Erythroblast (primary cell): ENCODE measurements around the gene MCM9.

ENCODE experiments used
- DNase-seq, 2 experiments: peaks; one replicate each; lab custom pipeline; 2025; lab: John Stamatoyannopoulos, UW
- GATA1 ChIP-seq: IDR thresholded peaks from 2 replicates; pipeline ENCODE4 v1.6.1; 2011; ENCODE audit warnings: low read depth, mild to moderate bottlenecking, control low read depth, low read length, moderate library complexity
- POLR2A ChIP-seq: IDR thresholded peaks from 2 replicates; pipeline ENCODE4 v1.6.1; 2011; ENCODE audit warnings: mild to moderate bottlenecking, low read length

The MCM9 gene

DNA sequence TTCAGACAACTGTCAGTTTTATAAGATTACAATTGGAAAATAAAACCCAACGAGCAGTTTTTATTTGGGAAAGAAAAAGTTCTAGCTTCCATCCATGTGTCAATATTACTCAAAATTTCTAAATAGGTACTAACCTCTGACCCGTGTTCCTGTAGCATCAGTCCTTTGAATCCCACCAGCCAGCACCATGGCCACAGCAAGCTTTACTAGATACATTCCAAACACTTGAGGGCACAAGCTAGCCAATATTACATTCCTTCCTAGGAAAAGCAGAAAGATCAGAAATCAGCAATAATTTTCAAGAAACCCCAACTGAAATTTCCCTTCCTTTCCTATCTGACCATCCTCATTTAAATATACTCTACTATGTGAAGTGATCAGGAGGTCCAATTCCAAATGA lies 21.8 kb downstream of the MCM9 start:
- no peak for DNase-seq
- no peak for TF ChIP-seq GATA1
- no peak for TF ChIP-seq POLR2A

DNA sequence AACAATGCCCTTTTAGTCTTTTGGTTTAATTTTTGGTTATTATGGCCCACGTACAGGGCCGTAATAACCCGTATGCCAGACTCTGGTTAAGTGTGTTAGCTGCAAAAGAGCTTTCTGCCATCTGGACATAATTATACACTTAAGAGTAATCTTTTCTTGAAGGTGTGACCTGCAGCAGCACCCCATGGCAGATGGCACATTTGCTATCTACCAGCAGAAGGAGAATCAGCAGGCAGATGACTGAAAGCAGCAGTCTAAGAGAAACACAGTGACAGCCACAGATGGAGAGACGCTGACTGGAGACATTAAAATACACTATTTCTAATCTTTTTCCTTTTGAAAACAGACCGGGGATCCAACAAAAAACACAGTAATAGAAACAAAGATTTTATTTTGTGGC lies 22.3 kb downstream of the MCM9 start:
- DNase-seq, result peak in 1 of 2 experiments; percentile 10
- TF ChIP-seq GATA1, result no peak
- TF ChIP-seq POLR2A, result no peak

DNA sequence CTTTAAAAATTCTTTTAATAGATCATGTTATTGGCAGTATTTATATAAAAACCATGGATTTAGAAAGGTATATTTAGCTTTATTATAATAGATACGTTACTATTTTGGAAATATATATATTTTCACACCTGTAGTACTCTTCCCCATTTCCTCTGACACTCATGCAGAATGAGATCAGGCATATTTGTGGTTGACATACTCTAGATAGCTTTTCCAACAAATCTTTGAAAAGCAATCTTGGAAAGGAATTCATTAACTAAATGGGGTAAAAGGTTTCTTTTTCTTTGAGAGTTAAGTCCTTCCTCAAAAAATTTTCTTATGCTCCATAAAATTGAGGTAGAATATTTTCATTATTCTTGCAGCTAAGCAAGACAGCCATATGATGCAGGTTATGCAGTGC lies 26.5 kb downstream of the MCM9 start:
- no peak for TF ChIP-seq GATA1
- TF ChIP-seq POLR2A, result no peak
- DNase-seq, result no peak

DNA sequence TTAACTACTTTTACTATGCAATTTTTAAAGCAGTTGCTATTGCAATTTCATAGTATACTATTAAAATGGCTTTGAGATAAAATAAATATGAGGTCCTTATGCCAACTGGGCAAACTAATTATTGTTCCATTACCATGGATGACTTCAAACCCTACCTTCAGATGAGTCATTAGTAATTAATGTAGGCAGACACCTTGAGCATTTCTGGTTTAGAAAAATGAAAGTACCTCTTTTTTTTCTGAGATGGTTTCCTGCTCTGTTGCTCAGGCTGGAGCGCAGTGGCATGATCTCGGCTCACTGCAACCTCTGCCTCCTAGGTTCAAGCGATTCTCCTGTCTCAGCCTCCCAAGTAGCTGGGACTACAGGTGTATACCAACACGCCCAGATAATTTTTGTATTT lies 29.1 kb downstream of the MCM9 start:
- DNase-seq, result no peak
- no peak for TF ChIP-seq GATA1
- TF ChIP-seq POLR2A, result no peak

DNA sequence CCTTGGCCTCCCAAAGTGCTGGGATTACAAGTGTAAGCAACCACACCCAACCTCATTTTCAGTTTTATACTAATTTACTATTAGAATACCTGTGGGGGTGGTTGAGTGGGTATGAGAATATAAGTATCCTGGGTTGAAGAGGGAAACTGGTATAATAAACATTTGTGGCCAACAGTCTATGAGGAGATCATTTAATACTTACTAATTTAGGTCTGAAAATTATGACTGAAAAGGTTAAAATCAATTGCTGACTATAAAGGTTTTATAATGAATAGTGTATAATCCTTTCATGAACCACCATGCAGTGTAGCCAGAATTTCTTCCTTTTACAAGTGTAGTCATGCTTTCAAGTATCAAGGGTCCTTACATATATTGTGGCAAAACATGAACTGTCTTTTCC lies 29.9 kb downstream of the MCM9 start:
- TF ChIP-seq GATA1, result no peak
- no peak for TF ChIP-seq POLR2A
- no peak for DNase-seq

DNA sequence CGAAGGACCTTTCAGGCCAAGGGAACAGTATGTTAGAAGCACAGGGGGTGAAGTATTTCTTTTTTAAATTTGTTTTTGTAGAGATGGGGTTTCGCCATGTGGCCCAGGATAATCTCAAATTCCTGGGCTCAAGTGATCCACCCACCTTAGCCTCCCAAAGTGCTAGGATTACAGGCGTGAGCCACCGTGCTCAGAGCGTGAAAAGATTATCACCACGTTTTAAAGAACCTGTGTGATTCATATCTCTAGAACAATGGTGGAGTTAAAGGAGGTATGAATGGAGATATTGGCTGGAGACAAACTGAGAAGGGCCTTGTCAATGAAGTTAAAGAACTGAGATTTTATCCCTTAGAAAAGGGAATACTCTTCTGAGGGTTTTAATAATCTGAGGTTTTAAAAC lies 31.3 kb downstream of the MCM9 start:
- TF ChIP-seq GATA1, result no peak
- TF ChIP-seq POLR2A, result no peak
- DNase-seq, result no peak

DNA sequence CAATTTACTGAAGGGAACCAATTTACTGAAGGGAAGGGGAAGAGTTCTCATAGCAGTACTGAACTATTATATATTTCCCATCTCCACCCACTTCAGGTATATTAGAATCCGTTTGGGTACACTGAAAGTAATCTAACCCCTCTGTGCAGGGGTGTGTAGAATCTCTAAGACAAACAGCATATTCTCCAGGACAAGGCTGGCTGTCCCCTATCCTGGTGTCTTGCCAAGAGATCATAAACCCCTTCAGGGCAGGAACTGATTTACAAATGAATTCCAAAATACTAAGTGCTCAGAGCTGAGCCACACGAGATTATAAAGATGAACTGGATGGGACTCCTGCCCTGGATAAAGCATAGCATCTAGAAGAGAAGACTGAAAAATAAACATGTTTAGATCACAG lies 31.8 kb downstream of the MCM9 start:
- DNase-seq, result no peak
- TF ChIP-seq POLR2A, result no peak
- TF ChIP-seq GATA1, result no peak

DNA sequence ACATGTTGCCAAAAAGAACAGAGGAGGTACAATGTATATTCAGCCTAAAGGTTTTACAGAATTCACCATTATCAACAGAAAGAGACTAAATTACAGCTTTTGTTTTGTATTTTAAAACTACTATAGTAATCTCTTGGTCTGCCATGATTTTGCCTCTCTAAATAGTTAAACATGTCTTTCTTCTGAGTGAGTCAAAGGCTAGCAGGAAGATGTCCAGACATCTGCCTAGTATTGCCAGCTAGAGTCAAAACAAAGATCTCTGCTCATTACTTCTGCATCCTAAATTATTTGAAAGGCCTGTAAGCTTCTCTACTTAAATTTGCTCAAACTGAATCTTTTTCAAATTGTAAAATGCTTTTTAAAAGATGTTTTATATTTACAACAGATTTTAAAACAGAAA lies 32.2 kb downstream of the MCM9 start:
- TF ChIP-seq POLR2A (no peak), GATA1 (no peak)
- DNase-seq, result no peak

DNA sequence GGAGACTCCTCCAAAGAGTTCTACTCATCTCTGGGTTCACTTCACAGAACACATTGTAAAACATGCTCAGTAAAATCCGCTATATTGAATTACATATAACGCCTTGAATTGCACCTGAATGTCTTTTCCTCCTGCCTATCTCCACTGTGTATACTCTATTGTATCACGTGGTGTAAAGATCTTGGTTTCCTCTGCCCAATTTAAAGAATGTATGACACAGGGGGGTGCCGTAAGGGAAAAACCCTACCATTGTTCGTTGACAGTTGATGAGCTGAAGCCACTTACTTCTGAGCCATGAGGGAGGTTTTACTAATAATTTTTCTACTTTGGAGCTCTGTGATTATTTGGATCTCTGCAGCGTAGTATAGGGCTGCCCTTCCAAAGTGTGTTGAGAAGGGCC lies 35.0 kb downstream of the MCM9 start:
- TF ChIP-seq POLR2A, result no peak
- TF ChIP-seq GATA1, result no peak
- DNase-seq, result no peak

DNA sequence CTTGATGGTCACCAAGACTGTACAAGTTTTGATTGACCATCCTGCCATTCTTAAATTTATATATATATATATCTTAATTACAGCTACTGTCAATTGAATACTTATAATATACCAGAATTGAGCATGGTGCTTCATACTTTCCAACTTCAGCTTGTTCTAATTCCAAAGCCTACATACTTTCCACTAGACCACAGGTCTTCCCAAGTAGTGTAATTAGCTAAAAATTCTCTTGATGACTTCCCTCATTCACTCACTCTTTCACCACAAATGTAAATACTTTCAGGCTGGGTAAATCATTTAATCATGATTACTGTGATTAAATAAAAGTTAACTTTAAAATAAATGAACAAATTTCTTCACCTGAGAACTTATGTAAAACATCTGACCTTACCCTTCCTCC lies 37.6 kb downstream of the MCM9 start:
- DNase-seq, result peak in 1 of 2 experiments; percentile 38
- TF ChIP-seq GATA1, result no peak
- TF ChIP-seq POLR2A, result no peak

DNA sequence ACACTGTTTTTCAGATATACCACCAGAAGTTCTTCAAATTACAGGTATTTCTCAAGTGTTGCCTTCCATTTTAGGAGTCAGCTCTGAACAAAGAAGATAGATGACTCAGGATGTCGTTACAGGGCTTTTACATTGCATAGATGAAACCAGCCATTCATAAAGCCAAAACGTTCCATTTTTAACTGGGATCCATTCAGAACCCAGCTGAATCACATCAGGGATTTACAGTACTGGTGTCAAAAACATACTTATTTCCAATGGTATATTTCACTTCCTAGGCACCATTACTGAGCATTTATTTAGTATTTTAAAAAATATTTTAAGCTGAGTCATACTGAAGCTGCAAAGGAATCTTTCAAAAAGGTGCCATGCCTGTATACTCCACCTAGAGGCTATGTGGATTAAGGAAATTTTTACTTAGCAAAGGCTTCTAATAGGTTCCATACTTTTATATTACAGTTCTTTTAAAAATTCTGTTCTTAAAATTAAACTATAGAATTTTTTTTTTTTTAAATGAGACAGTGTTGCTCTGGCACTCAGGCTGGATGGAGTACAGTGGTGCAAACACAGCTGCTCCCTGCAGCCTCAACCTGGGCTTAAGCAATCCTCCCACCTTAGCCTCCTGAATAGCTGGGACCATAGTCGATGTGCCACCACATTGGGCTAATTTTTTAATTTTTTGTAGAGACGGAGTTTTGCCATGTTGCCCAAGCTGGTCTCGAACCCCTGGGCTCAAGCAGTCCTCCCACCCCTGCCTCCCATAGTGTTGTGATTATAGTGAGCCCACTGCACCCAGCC lies 38.4 kb downstream of the MCM9 start:
- TF ChIP-seq POLR2A (peak; percentile 19), GATA1 (no peak)
- DNase-seq, result peak; percentile 87

DNA sequence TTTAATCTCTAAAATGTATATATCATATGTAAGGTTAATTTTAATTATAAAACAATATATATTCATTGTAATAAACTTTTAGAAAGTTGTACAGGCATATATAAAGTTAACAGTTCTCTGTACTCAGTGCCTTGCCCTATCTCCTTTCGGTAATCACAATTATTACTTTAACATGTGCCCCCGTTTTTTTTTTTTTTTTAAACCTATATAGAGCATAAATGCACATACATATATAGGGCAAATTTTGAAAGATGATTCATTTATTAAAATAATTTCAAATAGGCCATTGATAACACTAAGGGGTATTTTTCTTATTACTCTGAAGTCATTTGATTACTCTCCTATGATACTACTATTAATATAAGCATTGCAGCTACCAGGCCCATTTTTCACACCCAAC lies 39.1 kb downstream of the MCM9 start:
- DNase-seq, result no peak
- TF ChIP-seq GATA1, result no peak
- TF ChIP-seq POLR2A, result no peak

DNA sequence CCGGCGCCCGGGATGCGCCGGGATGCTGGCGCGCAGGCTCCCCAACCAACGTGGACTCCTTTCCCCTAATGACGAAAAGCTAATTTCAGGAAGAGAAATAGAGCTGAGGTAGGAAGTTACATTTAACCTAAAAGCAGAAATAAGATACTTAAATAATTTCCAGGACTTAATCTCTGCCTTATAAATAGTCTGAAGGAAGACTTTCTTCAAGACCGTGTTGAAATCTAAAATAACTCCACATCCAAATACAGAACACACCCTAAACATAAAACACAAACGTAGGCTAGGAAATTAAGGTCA lies 39.7 kb downstream of the MCM9 start:
- TF ChIP-seq GATA1 (no peak), POLR2A (no peak)
- DNase-seq, result peak in 1 of 2 experiments; percentile 77

DNA sequence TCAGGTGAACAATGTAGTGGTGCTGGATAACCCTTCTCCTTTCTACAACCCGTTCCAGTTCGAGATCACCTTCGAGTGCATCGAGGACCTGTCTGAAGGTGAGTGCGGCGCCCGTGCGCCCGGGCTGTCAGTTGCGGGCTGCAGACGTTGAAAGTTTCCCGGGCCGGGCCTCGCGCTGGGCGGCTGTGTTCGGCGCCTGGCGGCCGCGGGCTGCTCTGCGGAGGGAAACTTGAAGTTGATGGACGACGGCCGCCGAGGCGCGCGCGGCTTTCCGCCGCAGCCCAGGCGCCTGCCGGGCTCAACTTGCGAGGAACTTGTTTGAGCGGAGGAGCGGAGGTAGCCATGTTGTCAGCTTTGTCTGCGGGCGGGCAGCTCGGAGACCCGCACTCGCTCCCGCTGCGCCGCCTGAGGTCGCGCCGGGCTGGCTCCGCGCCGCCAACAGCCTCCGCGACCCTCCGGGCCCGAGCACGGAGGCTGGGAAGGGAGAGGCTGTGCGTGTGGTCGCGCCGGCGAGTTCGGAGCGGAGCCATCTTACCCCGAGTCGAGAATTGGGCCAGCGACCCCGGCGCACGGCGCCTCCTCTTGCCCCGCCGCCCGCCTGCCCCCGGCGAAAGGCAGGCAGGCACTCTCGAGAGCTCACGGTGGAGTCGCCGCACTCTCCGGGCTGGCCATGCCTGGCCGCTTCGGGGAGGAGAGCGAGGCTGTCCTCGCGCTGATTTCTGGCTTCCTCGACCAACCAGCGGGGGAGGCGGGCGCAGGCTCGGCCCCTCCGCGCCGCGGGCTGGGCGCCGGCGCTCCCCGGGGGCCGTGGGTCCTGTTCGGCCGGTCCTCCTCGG lies 40.3 kb downstream of the MCM9 start:
- peak; percentile 76 to 83 for DNase-seq
- TF ChIP-seq POLR2A (peak; percentile 67), GATA1 (no peak)

DNA sequence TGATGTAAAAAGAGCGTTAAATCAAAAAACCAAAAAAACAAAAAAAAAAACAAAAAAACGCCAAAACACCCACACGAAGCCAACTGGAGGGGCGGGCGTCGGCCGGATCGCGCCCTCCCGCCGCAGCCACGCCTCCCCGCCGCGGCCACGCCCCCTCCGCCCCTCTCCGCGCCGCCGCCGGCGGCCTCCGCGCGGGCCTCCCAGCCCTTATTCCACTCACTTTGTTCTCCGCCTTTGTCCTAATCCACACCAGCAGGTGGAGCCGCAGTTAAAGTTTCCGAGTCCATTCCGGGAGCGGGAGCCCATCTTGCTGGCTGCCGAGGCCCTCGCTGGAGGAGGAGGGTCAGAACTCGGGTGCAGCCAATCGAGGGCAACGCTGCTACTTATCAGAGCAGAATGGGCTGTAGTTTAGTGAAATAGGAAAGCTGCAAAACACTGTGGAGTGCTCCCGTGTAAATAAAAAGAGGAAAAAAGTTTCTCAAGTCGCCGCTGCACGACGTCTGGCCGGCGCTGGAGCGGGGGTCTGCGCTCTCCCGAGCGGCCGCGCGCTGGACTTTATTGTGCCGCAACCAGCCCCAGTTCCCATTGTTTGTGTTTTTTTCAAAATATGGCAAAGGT lies 41.0 kb downstream of the MCM9 start, which contains the start of gene ASF1A:
TSS of gene ASF1A (plus strand) at position 346 of the 618 bp plus-strand sequence. CDS start at position 608, 262 bp downstream.
- TF ChIP-seq POLR2A (peak; percentile 97), GATA1 (no peak)
- DNase-seq, result peak; percentile 98
